GM21528 (cell line): ENCODE results near the gene BTBD10.

Source experiments
- ATAC-seq: cut with Tn5 transposase; IDR thresholded peaks from one replicate; pipeline ENCODE4 v1.9.1; 2021; ENCODE audit warnings: mild to moderate bottlenecking, moderate library complexity; ENCODE audit not compliant: unreplicated experiment, low FRiP score

Gene BTBD10

DNA sequence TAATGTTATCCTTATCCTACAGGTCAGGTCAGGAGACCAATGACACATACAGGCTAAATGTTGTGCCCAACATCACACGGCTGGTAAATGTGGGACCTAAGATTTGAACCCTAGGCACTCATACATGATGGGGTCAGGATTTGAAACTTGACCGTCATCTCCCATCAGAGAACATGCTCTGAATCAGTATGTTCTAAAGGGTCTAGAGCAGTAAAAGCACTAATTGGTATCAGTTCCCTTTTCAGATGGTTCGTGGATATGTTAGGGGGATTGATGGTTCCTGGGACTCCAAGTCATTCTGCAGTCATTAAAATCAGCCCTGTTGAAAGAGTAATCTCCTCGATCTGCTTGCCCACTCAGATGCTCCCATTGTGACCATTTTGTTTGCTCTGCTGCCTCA lies 120.0 kb downstream of the BTBD10 start:
- no peak for ATAC-seq

DNA sequence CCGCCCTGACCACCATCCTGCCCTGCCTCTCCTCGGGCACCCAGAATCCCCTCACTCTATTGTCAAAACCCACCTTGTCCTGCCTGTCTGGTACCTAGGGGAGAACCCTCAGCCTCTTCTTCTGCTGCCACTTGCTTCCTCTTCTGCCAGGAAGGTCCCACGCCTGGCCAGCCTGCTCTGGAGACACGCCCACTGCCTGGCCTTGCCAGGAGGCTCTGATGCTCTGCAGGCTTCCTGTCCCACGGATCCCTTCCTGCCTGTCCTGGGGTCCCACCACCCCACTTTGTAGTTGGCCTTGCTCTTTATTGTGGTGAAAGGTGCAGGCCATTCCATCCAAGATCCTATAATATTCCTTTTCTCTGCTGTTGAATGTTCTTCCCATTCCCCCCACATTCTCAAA lies 122.0 kb downstream of the BTBD10 start:
- no peak for ATAC-seq

- ATAC-seq: no peak
Measured at GRCh38 chr11:13339195-13340153, 123.5 kb downstream of the BTBD10 start.

DNA sequence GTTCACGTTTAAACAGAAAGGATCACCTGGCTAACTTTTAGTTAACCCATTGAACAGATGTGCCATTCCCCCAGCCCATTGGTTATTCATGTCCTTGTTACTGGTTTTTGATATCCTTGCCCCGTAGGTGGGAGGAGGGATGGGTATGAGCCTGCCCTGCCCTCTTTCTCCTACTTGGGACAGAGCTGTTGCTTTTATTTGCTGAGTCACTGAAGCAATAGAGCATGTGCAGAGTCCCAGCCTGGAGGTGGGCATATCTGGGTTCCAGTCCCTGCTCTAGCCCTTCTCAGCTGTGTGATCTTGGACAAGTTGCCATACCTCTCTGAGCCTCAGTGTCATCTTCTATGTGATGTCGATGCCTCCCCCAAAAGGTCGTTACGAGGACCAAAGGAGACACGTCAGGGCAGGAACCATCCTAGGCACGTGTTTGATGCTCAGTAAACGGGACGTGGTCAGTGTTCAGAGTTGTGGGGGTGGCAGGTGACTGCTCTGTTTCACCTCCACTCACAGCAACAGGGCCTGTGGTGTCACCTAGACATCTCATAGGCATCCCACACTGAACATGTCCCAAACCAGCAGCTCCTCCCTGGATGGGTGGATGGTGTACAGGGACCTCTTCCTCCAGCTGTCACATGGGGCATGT lies 124.5 kb downstream of the BTBD10 start:
- ATAC-seq: no peak

GRCh38 chr11:13338019-13338426 lies 125.0 kb downstream of the BTBD10 start:
- peak; percentile 43 for ATAC-seq
